Measurements from ENCODE around the gene TRMT61A. TPM values are rescaled to one million over a fixed set of nuclear protein-coding genes. Genes with fewer than 3 reads are reported as not detected.

TRMT61A gene
- total RNA-seq, 1 donor from 2014 or later, result 17.1 TPM

DNA sequence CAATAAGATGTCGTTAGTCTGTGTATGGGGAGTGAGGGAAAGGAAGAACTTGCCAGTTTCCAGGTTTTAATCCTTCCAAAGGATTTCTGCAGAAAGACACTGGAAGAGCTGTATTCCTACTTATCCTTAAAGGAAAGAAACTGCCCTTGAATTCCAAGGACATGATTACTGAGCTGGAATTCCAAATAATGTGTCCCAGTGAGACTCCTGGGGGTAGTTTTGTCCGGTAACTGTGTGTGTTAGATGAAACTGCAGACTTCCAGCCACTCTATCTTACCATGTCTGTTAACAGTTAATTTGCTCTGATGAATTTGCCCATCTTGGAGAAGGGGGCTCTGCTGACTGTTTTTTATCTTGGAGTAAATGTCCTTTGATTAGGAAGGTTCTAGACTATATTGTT lies 39.4 kb upstream of the TRMT61A start:
- DNase-seq (ENCODE audit: low read depth), result no peak
- H3K4me3 ChIP-seq (ENCODE audit: low read depth, low read length), result no peak overlapping the region
- no peaks in the 10 kb centered on the region for H3K27me3 ChIP-seq (ENCODE audit: control insufficient read depth, insufficient read depth, low read length)
- peaks cover 3% of the 10 kb centered on the region for H3K36me3 ChIP-seq (ENCODE audit: control insufficient read depth, insufficient read depth, low read length)
- TF ChIP-seq, protein P1, sequence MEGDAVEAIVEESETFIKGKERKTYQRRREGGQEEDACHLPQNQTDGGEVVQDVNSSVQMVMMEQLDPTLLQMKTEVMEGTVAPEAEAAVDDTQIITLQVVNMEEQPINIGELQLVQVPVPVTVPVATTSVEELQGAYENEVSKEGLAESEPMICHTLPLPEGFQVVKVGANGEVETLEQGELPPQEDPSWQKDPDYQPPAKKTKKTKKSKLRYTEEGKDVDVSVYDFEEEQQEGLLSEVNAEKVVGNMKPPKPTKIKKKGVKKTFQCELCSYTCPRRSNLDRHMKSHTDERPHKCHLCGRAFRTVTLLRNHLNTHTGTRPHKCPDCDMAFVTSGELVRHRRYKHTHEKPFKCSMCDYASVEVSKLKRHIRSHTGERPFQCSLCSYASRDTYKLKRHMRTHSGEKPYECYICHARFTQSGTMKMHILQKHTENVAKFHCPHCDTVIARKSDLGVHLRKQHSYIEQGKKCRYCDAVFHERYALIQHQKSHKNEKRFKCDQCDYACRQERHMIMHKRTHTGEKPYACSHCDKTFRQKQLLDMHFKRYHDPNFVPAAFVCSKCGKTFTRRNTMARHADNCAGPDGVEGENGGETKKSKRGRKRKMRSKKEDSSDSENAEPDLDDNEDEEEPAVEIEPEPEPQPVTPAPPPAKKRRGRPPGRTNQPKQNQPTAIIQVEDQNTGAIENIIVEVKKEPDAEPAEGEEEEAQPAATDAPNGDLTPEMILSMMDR (IDR thresholded peaks at IDR 0.05; ENCODE audit: insufficient read depth, low read length, poor library complexity, severe bottlenecking), result no peak

DNA sequence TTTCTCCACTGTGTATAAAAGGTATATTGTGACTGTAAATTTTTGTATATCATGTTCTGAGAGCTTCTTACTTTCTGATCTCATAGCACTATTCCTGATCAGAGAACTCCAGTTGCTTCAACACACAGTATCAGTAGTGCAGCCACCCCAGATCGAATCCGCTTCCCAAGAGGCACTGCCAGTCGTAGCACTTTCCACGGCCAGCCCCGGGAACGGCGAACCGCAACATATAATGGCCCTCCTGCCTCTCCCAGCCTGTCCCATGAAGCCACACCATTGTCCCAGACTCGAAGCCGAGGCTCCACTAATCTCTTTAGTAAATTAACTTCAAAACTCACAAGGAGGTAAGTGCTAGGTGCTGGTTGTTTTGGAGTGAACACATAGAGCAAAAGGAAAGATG lies 37.3 kb upstream of the TRMT61A start:
- Histone ChIP-seq H3K4me3 (ENCODE audit: low read depth, low read length) (no peak overlapping the region), H3K36me3 (ENCODE audit: control insufficient read depth, insufficient read depth, low read length) (peaks cover 3% of the 10 kb centered on the region), H3K27me3 (ENCODE audit: control insufficient read depth, insufficient read depth, low read length) (no peaks in the 10 kb centered on the region)
- TF ChIP-seq, protein P1 (IDR thresholded peaks at IDR 0.05; ENCODE audit: insufficient read depth, low read length, poor library complexity, severe bottlenecking), result no peak
- DNase-seq (ENCODE audit: low read depth), result no peak

DNA sequence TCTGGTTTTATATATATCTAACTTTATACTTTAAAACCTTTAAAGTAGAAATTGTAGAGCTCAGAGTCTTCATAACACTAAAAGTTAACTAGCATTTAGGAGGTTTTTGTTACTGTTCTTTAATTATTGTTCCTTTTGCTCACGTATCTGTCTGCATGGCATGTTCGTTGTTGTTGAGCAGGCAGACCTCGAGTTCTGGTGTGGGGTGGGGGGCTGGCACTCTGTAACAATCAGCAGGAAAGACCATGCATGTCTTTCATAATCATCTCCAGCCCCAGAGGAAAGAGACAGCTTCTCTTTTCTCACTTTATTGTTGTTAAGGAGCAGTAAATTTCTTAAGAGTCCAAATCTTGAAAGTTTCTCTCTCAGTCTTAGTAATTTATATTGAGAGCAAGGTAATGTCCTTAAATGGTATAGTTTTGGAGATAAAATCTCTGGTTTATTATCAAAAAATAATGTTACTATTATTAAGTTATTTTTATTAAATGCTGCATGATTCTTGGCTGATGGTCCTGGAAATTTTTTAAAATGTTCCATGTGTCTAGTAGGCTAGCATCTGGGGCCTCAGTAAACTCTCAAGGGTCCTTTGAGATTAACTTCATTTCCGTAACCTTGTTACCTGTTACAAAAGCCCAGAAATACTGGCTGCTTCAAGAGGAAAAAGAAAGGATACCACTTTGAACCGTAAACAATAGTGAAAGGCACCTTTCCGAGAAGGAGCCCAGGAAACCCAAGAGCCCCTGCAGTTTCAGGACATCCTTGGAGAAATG lies 36.7 kb upstream of the TRMT61A start:
- Histone ChIP-seq H3K4me3 (ENCODE audit: low read depth, low read length) (no peak overlapping the region), H3K36me3 (ENCODE audit: control insufficient read depth, insufficient read depth, low read length) (peaks cover 3% of the 10 kb centered on the region), H3K27me3 (ENCODE audit: control insufficient read depth, insufficient read depth, low read length) (no peaks in the 10 kb centered on the region)
- DNase-seq (ENCODE audit: low read depth), result no peak
- TF ChIP-seq, protein P1 (IDR thresholded peaks at IDR 0.05; ENCODE audit: insufficient read depth, low read length, poor library complexity, severe bottlenecking), result no peak

DNA sequence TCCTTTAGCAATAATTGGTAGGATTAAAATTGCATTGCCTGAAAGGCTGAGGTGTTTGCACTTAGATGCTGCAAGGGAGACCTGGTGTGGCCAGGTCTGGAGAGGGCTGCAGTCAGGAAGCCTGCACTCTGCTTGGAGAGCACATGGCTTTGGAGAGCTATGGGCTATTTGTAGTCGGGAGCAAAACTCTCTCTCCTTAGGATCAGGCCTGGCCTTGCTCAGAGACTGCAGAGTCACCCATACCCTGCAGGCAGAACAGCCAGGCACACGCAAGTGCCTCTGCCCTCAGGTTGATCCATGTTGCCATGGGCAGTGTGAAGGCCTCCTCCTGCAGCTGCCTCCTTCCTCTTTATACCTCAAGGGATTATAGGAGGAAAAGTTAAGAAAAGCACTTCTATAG lies 33.1 kb upstream of the TRMT61A start:
- TF ChIP-seq, protein P1 (IDR thresholded peaks at IDR 0.05; ENCODE audit: insufficient read depth, low read length, poor library complexity, severe bottlenecking), result no peak
- H3K4me3 ChIP-seq (ENCODE audit: low read depth, low read length), result no peak overlapping the region

DNA sequence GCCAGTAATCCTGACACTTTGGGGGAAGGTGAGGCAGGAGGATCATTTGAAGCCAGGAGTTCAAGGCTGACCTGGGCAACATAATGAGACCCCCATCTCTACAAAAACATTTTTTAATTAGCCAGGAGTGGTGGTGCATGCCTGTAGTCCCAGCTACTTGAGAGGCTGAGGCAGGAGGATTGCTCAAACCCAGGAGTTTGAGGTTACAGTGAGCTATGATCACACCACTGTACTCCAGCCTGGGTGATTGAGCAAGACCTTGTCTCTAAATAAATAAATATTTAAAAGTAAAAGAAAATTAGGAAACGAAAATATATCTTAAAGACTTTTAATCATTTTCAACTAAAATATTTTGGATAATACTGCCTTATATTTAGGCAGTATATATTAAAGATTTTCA lies 32.2 kb upstream of the TRMT61A start:
- Histone ChIP-seq H3K27me3 (ENCODE audit: control insufficient read depth, insufficient read depth, low read length) (no peaks in the 10 kb centered on the region), H3K36me3 (ENCODE audit: control insufficient read depth, insufficient read depth, low read length) (peaks cover 5% of the 10 kb centered on the region), H3K4me3 (ENCODE audit: low read depth, low read length) (no peak overlapping the region)
- TF ChIP-seq, protein P1 (IDR thresholded peaks at IDR 0.05; ENCODE audit: insufficient read depth, low read length, poor library complexity, severe bottlenecking), result no peak
- no peak for DNase-seq (ENCODE audit: low read depth)

More for the DNA sequence above, 33.1 kb upstream of the TRMT61A start:
- DNase-seq (ENCODE audit: low read depth), result no peak
- Histone ChIP-seq H3K36me3 (ENCODE audit: control insufficient read depth, insufficient read depth, low read length) (peaks cover 3% of the 10 kb centered on the region), H3K27me3 (ENCODE audit: control insufficient read depth, insufficient read depth, low read length) (no peaks in the 10 kb centered on the region)

DNA sequence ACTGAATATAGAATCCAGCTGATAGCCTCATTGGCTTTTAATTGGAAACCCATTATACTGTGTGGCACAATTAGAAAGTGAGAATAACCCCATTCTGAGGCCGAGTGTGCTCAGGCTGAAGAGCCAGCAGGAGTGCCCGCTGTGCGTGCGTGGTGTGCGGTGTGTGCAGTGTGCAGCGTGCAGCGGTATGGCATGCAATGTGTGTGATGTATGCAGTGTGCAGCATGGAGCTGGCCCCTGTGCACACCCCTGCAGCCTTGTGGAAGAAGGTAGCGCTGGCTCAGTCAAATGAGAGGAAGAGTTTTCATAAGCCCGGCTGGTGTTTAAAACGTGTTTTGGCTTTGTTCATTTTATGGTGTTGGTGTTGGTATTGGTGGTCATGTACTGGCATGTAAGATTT lies 29.3 kb upstream of the TRMT61A start:
- no peak for DNase-seq (ENCODE audit: low read depth)
- no peaks in the 10 kb centered on the region for H3K27me3 ChIP-seq (ENCODE audit: control insufficient read depth, insufficient read depth, low read length)
- peaks cover 3% of the 10 kb centered on the region for H3K36me3 ChIP-seq (ENCODE audit: control insufficient read depth, insufficient read depth, low read length)
- no peak overlapping the region for H3K4me3 ChIP-seq (ENCODE audit: low read depth, low read length)
- TF ChIP-seq, protein P1 (IDR thresholded peaks at IDR 0.05; ENCODE audit: insufficient read depth, low read length, poor library complexity, severe bottlenecking), result no peak
